Head of caudate nucleus (tissue), 42 donors: ENCODE results near the gene STRIP1.
"Not testable (repeated sequence)": the region's sequence is repeated elsewhere in the genome, so short reads cannot be mapped to it uniquely, and the experiment has no call there.

ENCODE experiments used
- DNase-seq, 42 donors: peaks; one replicate each; pipeline versions ENCODE4 v3.0.0 to v3.0.0-alpha.2; 2020 to 2021; ENCODE audit warnings: mixed read lengths in 7 of 42
- intact Hi-C: fragments of 100-400 bp; cut with DNase I; formaldehyde crosslinking; loops from one replicate; pipeline ENCODE4 v1.15.0; 2022

The STRIP1 gene

DNA sequence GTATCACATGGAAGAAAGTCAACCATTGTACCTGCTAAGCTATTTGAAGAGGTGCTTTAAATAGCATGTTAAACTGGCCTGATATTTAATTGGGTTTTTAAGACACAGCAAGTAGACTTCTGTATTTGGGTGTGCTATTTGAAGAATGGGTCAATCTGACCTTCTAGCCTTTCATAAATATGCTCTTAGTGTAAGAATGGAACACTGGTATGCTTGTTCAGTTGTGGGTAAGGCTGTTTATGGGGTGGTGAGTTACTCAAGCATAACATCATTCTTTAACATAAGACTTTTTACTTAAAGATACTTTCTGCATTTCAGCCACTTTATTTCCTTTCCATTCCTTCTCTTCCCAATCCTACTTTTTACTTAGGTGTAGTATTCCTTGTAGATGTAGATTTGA lies 28.5 kb upstream of the STRIP1 start:
- no peak for DNase-seq
- intact Hi-C loops, result no loop called here

DNA sequence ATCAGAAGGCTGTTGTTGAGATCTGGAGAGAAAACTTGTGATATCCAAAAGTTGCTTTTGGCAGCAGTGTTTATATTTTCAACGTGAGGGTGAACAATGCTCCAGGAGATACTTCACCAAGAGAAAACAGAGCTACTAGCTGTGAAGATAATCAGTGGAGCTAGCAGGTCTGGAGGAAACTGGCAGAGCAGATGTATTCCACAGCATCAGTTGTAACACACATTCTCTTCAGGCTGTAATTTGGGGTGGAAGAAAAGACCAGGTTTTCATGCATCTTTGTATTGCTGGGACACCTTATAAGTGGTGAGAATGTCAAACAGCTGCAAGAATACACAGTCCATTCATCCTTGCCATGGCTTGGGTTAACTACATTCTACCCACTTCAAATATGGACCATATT lies 27.9 kb upstream of the STRIP1 start:
- intact Hi-C loops, result no loop called here

DNA sequence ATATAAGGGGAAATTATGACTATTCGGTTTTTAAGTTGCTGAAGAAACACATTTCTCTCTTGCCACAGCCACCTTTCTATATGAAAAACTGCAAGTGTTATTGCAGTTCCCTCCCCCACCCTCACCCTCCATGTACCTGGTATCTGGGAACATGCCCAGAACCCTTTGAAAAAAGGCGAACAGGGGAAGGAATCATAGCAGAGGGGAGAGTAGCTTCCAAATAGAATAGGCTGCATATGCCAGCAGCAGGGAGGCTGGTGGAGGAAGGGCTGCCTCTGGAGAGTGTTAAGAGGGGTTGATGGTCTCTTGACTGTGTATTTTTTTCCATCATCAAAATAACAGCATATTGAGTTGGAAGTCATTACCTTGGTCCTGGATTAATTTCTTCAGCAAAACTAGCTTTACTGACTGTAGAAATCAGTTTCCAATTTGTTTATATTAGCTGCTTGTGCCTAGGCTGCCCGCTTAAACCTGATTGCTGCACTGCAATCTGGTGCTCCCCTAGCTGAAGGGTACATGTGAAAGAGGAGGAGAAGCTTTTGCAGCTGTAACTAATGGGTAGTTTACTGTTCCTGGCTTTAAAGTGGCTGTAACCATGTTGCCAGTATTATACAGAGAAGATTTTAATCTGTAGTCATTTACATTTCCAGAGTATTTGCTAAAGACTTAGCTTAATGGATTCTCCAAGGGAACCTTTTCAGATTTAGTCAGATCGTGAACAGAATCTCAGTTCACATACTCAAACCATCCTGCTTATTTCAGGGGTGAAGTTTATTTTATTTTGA lies 27.2 kb upstream of the STRIP1 start:
- no peak for DNase-seq
- intact Hi-C loops, result no loop called here

More for the DNA sequence above, 27.9 kb upstream of the STRIP1 start:
- DNase-seq, result no peak

DNA sequence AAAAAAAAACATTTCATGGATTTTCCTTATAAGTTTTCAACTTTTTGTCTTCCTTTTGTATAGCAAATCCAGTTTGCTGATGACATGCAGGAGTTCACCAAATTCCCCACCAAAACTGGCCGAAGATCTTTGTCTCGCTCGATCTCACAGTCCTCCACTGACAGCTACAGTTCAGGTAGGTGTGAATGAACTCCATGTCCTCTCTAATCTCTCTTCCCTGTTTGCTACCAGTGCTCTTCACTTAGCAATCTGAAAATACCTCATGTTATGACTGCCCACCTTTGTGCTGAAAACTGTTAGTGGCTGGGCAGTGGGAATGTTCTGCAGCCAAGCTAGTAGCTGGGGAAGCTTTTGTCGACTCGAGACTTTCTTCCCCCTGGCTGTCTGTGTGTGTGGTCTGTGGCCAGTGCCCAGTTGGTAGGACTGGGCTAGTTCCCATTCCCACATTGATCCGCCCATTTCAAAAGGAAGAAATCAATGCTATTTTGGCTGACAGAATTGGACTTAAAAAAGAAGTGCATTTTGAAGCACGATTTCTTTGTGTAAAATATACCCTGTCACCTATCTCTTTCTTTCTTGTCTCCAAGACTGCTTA lies 25.4 kb upstream of the STRIP1 start:
- intact Hi-C loops, result no loop called here
- peak in 5 of 42 donors; percentile 6 to 45 (median 31) for DNase-seq

GRCh38 chr1:110011527-110012041 lies 22.8 kb upstream of the STRIP1 start:
- DNase-seq, result peak in 15 of 42 donors; percentile 11 to 49 (median 38)
- intact Hi-C loops, result no loop called here

DNA sequence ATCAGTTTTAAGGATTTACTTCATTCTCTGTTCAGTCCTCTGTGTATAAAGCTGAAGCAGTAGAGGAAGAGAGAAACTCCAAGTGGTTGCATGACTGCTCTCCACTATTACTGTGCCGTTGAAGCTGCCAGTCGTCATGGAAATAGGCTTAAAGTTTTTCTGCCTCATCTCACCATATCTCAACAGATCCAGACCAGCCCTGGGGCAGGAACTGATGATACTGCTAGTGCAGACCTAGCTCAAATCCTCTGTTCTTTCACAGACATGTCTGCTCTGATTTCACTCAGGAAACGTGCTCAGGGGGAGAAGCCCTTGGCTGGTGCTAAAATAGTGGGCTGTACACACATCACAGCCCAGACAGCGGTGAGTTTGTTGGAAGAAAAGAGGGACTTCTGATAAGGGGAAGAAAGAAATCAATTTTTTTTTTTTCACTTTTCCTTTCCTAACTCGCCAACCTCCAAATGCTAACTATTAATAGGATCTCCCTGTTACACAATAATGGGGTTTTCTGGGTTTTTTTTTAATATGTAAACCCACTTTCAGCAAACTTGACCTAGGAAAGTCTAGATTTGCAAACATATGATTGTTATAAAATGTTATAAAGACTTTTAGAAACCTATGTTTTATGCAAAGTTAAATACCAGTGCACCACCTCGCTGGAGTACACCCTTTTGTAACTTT lies 22.2 kb upstream of the STRIP1 start:
- no peak for DNase-seq
- intact Hi-C loops, result no loop called here

GRCh38 chr1:110017792-110018191 lies 16.6 kb upstream of the STRIP1 start:
- no peak for DNase-seq

GRCh38 chr1:110018396-110018795 lies 16.0 kb upstream of the STRIP1 start:
- intact Hi-C loops, result no loop called here
- DNase-seq, result no peak

More at GRCh38 chr1:110017792-110018191, 16.6 kb upstream of the STRIP1 start:
- intact Hi-C loops, result no loop called here

GRCh38 chr1:110019770-110020169 lies 14.7 kb upstream of the STRIP1 start:
- intact Hi-C loops, result no loop called here
- no peak for DNase-seq

GRCh38 chr1:110021285-110021684 lies 13.1 kb upstream of the STRIP1 start:
- intact Hi-C loops, result no loop called here

DNA sequence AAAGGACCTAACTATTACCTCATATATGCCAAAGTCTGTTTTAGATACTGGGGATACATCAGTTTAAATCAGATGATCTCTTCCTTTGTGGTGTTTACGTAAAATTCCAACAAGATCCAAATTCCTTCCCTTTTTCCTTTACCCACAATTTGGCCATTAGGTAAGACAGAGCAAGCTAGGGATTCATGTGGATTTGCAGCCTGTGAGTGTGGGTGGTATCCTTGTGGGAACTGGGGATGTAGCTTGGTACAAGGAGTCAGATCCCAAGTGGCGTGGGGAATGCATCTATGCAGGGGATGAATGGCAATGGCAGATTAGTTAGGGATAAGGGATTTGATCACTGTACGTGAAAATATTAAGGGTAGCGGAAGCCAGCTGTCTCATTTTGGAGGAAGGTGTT lies 9.8 kb upstream of the STRIP1 start:
- DNase-seq, result no peak
- intact Hi-C loops, result no loop called here

More at GRCh38 chr1:110021285-110021684, 13.1 kb upstream of the STRIP1 start:
- no peak for DNase-seq

DNA sequence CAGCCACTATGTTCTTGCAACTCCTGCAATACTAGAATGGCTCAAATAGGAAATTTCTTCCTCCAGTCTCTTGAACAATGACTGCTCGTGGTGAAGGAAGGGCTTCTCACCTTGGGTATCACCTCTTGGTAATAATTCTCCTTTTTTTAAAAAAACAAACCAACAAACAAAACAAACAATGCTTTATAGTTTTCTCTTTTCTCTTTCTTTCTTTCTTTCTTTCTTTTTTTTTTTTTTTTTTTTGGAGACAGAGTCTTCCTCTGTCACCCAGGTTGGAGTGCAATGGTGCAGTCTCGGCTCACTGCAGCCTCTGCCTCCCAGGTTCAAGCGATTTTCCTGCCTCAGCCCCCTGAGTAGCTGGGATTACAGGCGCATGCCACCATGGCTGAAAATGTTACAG lies 3.7 kb upstream of the STRIP1 start:
- intact Hi-C loops, result not testable (repeated sequence)

GRCh38 chr1:110032327-110032726 lies 2.1 kb upstream of the STRIP1 start:
- intact Hi-C loops, result no loop called here
- no peak for DNase-seq

More for the DNA sequence above, 3.7 kb upstream of the STRIP1 start:
- peak in 1 of 42 donors; percentile 32 for DNase-seq

GRCh38 chr1:110033421-110033820 lies 1.0 kb upstream of the STRIP1 start:
- intact Hi-C loops, result no loop called here
- DNase-seq, result no peak

- DNase-seq, result no peak
- intact Hi-C loops, result no loop called here
Measured at GRCh38 chr1:110034040-110034450, 379 bp upstream of the STRIP1 start.

DNA sequence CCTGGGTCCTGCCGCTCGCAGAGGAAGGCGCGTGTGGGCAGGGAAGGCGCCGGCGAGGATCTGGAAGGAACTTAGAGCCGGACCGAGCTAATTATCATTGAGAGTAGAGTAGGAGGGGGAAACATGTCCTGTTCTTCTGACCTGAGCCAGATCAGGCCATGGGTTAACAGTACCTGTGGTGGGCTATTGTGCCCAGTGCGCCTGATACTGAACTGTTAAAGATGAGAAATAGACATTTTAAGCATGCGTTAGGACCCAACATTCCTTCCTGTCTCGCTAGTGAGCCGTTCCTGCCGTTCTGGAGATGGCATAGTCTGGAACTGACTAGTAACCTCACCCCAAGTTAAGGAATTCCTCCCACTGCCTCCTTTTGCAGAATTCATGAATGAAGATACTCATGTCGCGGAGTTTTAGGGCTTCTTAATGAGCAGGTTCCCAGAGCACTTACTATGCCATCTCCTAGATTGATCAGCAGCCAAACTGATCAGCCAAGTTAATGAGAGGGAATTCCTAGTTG lies 870 bp downstream of the STRIP1 start:
- intact Hi-C loops, result no loop called here
- peak in 30 of 42 donors; percentile 10 to 85 (median 52) for DNase-seq

- intact Hi-C loops, result no loop called here
- DNase-seq, result no peak
Measured at GRCh38 chr1:110038271-110038670, 3.8 kb downstream of the STRIP1 start.

GRCh38 chr1:110039641-110040040 lies 5.2 kb downstream of the STRIP1 start:
- no peak for DNase-seq
- intact Hi-C loops, result no loop called here

GRCh38 chr1:110040548-110040947 lies 6.1 kb downstream of the STRIP1 start:
- intact Hi-C loops, result no loop called here
- DNase-seq, result peak; percentile 50 to 96 (median 81)

DNA sequence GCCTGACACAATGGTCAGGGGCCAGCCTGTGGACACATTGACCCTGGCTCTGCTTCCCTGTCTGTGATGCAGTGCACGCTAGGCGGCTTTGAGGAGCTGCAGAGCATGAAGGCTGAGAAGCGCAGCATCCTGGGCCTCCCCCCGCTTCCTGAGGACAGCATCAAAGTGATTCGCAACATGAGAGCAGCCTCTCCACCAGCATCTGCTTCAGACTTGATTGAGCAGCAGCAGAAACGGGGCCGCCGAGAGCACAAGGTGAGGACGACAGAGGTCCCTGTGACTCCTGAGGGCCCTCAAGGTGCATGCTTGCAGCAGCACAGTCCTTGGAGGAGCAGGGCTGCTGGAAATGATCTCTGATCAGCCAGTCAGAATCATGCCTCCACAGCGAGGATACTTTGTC lies 8.6 kb downstream of the STRIP1 start:
- intact Hi-C loops, result no loop called here
- peak in 1 of 42 donors; percentile 7 for DNase-seq
